ENCODE results near the gene MTUS2. TPM values are rescaled to one million over a fixed set of nuclear protein-coding genes. Genes with fewer than 3 reads are reported as not detected.

Gene MTUS2
- total RNA-seq, 1 experiment from 2014 or later = 0.35 TPM

GRCh38 chr13:29162638-29163235, 342.6 kb downstream of the MTUS2 start:
- Histone ChIP-seq H3K79me1 (ENCODE audit: insufficient read depth, low read depth, low read length, poor library complexity, severe bottlenecking) (no peaks in the 10 kb centered on the region), H3K18ac (ENCODE audit: insufficient read length, low read depth, low read length) (no peak overlapping the region), H2BK12ac (ENCODE audit: insufficient read length, low read depth, low read length) (no peak overlapping the region), H2BK20ac (ENCODE audit: low read depth, low read length, poor library complexity, severe bottlenecking) (no peak overlapping the region), H2AFZ (ENCODE audit: low read length) (no peak overlapping the region), H3K14ac (ENCODE audit: insufficient read depth, low read length) (no peak overlapping the region), H3T11ph (ENCODE audit: low read length) (no peak overlapping the region), H3K4me2 (ENCODE audit: insufficient read depth, insufficient read length, low read length) (no peak overlapping the region), H2BK15ac (ENCODE audit: low read depth, low read length) (no peak overlapping the region), H2BK5ac (ENCODE audit: insufficient read length, low read length) (no peak overlapping the region), H3K27ac (ENCODE audit: insufficient read length, low read depth, low read length) (no peak overlapping the region), H3K9ac (ENCODE audit: extremely low read depth, insufficient read length, low read length) (no peak overlapping the region), H4K20me1 (ENCODE audit: control insufficient read depth, insufficient read depth, insufficient read length) (no peaks in the 10 kb centered on the region), H3K27me3 (ENCODE audit: insufficient read depth, low read length) (no peaks in the 10 kb centered on the region), H3K4me1 (ENCODE audit: insufficient read depth, low read length) (no peaks in the 10 kb centered on the region), H3K9me3 (ENCODE audit: control insufficient read depth, low read depth, low read length) (no peaks in the 10 kb centered on the region), H3K56ac (ENCODE audit: insufficient read length, low read depth, low read length) (no peak overlapping the region), H2AK5ac (ENCODE audit: insufficient read length, low read length) (no peak overlapping the region), H2BK120ac (ENCODE audit: low read depth, low read length, poor library complexity, severe bottlenecking) (no peak overlapping the region), H4K5ac (ENCODE audit: insufficient read length, low read depth, low read length) (no peak overlapping the region), H3K4ac (ENCODE audit: low read depth, low read length) (no peak overlapping the region), H4K8ac (replicated peaks; ENCODE audit: insufficient read length, low read depth, low read length) (no peak overlapping the region), H3K23me2 (ENCODE audit: insufficient read length, low read depth, low read length, poor library complexity, severe bottlenecking) (no peaks in the 10 kb centered on the region), H3K79me2 (ENCODE audit: insufficient read depth, low read length) (no peaks in the 10 kb centered on the region), H4K91ac (ENCODE audit: insufficient read length, low read depth, low read length) (no peak overlapping the region), H3K23ac (ENCODE audit: insufficient read length, low read depth, low read length) (no peak overlapping the region)
- no peak overlapping the region for H3K27ac Mint-ChIP-seq
- 0 out of 7 replicates have a peak, but pooled peaks cover 0 to 3% (median 0%) of the 10 kb centered on the region in 3 experiments for H3K36me3 Mint-ChIP-seq (ENCODE audit: insufficient read depth in 1 of 3, low read depth in 3 of 3)
- no peaks in the 10 kb centered on the region for H3K4me1 Mint-ChIP-seq
- TF ChIP-seq CTCF (conservative IDR thresholded peaks at IDR 0.05) = no peak
- H3K9me3 Mint-ChIP-seq = no peaks in the 10 kb centered on the region
- peaks cover 1% of the 10 kb centered on the region; the same call in 1 of the 2 replicates for H3K27me3 Mint-ChIP-seq (ENCODE audit: low read depth)
- H3K4me3 Mint-ChIP-seq = no peak overlapping the region
- DNase-seq = no peak
- WGBS (ENCODE audit: extremely low coverage, insufficient read length, low lambda C conversion rate) = no CpG with 5 or more reads among the region's 6 CpGs

Data from H9 (cell line).